GM21576 (cell line): ENCODE measurements around the gene PRICKLE2.
"Not testable (repeated sequence)": the region's sequence is repeated elsewhere in the genome, so short reads cannot be mapped to it uniquely, and the experiment has no call there.

ENCODE experiments used
- ATAC-seq: cut with Tn5 transposase; IDR thresholded peaks from one replicate; pipeline ENCODE4 v1.9.1; 2021; ENCODE audit warnings: mild to moderate bottlenecking, moderate library complexity; ENCODE audit not compliant: unreplicated experiment

Gene PRICKLE2

DNA sequence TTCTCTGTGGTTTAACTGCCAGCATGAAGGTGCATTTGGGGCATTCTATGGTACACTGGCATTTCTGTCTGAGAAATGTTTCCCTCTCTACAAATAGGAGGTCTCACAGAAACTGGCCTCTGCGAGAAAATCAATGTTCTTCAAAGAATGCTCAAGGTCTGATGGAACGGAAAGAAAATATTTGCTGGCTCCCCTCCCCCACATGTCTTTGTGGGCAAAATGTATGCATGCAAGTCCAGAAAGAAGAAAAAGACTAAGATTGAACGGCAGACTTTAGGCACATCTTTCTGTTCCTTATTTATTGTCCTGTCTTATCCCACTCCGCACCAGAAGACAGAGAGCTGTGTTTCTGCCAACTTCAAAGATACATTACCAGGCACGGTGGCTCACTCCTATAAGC is 118.1 kb downstream of the PRICKLE2 start:
- ATAC-seq, result no peak

- no peak for ATAC-seq
Observed at GRCh38 chr3:64105816-64106215, 119.5 kb downstream of the PRICKLE2 start.

GRCh38 chr3:64104691-64105111 is 120.6 kb downstream of the PRICKLE2 start:
- no peak for ATAC-seq

- ATAC-seq, result no peak
Observed at GRCh38 chr3:64104006-64104405, 121.3 kb downstream of the PRICKLE2 start.

- ATAC-seq, result no peak
Observed at GRCh38 chr3:64103131-64103530, 122.1 kb downstream of the PRICKLE2 start.

- ATAC-seq, result no peak
Observed at GRCh38 chr3:64102147-64102546, 123.1 kb downstream of the PRICKLE2 start.

- no peak for ATAC-seq
Observed at GRCh38 chr3:64099316-64099715, 126.0 kb downstream of the PRICKLE2 start.

DNA sequence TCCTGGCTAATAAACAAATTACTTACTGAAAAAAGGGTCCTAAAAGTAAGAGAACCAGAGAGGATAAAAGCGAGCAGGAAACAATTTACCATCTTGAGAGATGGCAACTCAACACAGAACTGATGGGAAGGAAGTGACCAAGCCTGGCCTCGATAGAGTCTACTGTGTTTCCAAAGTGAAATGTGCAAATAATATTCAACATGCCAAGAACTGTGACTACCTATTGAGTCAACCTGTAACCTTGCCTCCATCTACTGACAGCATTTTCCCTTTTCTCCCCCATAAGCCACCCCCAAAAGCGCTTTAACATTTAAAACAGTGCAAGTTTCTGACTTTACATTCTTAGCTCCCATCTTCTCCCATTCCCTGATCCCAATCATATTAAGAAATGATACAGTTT is 126.6 kb downstream of the PRICKLE2 start:
- no peak for ATAC-seq

GRCh38 chr3:64097920-64098319 is 127.3 kb downstream of the PRICKLE2 start:
- no peak for ATAC-seq

DNA sequence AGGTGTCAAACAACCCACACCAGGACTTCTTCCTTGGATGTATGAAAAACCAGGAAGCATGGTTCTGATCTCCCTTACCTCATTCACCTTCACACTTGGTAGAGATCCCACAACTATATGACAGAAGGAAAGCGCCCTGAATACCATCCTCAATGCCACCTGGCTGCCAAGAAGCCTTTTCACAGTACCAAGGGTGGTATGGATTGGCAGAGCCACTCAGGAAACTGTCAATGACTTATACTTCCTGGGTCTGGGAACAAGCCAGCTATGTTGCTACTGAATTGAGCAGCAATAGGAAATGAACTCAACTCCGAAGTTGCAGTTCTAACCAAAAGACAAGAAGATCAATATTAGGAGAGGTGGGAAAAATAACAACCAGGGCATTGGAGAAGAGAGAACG is 129.5 kb downstream of the PRICKLE2 start:
- no peak for ATAC-seq

DNA sequence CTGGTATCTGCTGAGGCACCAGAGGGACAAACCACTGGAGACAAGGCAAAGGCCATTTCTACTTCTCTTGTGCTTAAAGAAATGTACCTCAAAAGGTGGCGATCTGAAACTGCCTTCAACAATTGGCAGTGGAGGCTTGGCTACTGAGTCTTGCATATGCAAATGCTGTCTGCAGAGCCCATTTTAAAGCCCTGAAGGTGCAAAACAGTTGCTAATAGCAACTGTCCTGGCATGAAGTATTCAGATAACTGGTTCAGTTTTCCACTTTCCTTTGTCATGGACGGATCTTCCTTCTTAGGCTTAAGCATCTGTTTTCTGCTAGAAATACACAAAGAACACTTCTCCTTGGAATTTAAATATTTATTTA is 130.6 kb downstream of the PRICKLE2 start:
- no peak for ATAC-seq

DNA sequence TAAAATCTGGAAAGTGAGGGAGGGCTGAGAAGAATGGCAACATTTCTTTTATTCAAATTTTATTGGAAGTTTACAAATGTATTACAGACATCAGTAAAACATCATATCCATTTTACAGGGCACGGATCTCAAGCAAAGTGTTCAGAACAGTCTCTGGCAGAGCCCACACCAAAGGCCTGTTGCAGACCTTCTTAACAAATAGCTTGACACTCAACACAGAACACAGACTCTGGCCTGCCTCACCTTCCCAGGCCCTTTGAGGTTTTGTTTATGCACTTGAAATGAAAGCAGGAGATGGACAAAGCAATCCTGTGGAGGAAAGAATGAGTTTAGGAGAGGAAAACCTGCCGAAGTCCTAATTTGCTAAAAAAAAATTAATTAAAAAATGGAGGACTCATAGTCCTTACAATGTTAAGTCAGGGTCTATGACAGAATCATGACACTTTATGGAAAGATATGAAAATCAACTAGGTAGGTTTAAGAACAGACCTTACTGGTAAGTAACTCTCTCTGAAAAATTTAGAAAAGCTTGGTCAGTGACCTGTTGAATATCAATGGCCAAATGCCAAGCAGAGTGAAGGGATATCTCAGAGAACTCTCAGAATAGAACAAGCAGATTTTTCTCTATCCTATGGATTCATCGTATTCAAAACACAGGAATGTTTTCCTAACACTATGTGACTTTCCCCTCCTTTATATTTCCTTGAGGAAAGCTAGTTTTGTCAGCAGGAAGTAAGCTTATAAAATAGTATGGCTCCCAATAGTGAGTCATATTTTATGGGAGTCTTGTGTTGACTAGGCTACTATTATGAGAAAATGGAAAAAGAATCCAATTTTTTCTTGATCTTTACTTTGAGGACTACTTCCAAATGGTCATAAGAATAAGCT is 131.2 kb downstream of the PRICKLE2 start:
- no peak for ATAC-seq

DNA sequence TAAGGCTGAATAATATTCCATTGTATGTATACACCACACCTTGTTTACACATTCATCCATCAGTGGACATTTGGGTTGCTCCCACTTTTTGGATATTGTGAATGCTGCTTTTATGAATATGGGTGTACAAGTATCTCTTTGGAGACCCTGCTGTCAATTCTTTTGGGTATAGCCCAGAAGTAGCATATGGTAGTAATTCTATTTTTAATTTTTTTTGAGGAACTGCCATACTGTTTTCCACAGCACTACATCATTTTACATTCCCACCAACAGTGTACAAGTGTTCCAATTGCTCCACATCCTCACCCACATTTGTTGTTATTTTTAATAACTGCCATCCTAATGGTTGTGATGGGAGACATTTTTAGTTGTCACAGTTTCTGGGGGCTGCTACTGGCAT is 132.1 kb downstream of the PRICKLE2 start:
- ATAC-seq, result no peak

- ATAC-seq, result no peak
Observed at GRCh38 chr3:64091501-64091900, 133.8 kb downstream of the PRICKLE2 start.

- not testable (repeated sequence) for ATAC-seq
Observed at GRCh38 chr3:64089386-64089785, 135.9 kb downstream of the PRICKLE2 start.

DNA sequence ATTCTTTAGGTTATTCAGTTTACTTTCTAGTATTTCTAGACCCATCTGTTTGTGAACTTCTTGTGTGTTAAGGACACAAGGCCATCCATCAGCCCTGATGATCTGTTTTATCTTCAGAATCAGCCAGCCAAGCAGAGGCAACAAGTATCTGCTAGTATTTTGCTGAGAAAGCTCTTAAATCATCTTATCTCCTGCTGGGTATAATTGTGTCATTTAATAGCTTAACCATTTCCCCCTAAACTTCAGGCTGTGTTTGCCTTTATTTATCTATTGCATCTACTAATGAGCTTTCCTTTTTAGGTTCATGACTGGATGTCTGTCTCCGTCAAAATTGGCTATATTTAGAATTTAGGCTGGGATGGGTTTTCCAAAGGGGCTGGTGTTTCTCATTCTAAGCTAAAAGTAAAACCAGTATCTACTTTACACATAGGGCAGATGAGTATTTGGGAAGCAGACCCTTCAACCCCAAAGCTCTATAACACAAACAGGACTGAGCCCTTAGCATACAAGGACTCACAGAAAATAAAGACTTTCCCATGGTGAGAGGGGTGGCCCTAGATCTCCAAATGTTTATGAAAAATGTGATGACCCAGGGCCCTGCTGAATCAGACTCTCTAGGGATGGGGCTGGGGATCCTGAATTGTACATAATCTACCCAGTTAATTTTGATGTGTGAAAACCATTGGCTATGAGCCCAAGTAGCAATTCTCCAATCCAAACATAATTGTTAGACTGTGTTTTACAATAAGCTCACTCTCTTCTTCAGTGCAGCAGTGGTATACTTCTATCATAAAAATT is 136.7 kb downstream of the PRICKLE2 start:
- no peak for ATAC-seq

DNA sequence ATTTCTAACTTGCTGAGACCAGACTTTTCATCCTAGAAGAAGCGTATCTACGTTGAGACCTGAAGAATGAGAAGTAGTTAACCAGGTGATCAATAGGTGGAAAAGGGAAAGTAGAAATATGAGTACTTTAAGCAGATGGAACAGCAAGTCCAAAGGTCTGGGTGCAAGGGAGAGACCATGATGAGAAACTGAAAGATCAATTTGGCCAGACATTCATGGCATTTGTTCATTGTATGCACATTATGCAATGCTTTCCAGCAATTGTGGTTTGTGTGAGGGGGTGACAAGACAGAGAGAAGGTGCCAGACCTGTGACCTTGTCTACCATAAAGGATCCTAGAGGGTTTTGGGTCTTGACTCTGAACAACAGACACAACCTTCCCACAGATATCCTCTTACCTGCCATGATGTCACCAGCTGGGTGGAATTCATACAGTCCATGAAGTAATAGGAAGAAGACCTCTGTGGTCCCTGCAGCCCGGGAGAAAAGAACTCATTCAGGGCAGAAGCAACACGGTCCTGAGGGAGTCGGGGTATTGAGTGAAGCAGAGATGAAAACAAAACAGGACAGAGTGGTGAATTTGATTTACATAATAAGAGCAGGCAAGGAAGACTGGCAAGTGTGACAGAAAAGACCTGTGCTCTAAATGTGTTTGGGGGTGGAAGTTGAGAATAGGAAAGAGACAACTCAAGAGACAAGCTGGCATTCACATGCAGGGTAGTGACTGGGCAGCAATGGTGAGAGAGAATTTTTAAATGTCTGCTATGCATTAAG is 138.6 kb downstream of the PRICKLE2 start:
- ATAC-seq, result no peak

DNA sequence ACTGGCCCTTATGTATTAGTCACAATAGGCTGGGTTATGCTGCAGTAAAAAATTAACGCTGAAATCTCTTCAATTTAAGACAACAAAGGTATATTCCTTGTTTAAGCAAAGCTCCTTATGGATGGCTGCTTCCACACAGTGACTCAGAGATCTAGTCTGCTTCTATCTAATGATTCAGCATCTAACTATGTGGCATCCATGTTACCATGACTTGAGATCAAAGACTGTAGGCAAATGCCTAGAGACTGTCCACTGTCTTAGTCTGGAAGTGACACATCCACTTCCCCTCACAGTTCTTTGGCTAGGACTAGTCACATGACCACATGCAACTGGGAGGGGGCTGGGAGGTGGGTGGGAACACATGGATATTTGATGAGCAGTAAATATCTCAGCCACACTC is 140.6 kb downstream of the PRICKLE2 start:
- ATAC-seq, result no peak

GRCh38 chr3:64083575-64083974 is 141.7 kb downstream of the PRICKLE2 start:
- no peak for ATAC-seq

DNA sequence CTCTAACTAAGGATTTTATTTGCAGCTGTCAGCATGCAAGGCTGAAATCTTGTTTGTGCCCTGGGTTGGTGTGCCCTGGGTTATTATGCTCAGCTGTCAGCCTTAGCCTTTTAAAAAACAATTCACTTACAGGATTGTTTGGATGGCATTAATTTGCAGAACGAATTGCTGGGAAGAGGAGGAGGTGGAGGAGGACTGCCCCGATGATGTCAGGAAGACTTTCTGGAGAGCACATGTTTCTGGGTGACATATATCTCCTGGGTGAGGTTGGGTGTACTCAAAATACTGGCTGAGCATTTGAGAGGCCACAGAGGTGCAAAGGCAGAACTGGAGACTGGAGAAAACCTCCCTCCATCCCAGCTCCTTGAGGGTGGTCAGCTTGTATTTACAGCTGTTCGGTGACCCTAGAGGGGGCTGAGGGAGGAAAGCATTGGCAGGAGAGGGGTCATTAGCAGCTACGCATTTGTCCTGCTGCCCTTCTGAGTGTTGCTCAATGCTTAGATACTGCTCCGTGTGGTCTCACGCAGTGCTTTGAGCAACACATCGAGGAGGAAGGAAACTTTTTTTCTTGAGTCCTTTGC is 142.2 kb downstream of the PRICKLE2 start:
- no peak for ATAC-seq

DNA sequence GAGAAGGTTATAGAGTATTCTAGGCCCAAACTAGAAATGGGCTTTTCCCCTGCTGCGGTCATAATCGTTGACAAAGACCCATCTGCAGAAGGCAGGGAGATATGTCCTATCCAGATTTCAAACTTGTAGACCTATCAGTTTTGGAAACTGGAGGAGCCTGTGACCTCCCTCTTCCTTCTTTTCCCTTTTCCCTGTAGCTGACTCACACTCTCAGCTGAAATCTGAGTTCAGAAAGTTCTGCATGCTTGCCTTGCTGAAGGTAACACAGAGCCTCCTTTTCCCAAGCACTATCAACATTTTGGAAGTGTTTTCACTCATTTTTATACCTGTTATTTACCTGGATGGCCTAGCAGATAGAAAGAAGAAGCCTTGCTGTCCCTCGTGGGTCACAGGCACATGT is 142.9 kb downstream of the PRICKLE2 start:
- no peak for ATAC-seq
